GM10248 (cell line): ENCODE measurements around the gene DMRTB1.

ENCODE experiments used
- CTCF ChIA-PET: fragments of 300-600 bp; sonication (Branson Sonifier 250); formaldehyde crosslinking; extraction: SDS; loops from one replicate; lab custom pipeline; 2021; ENCODE audit warnings: antibody characterized with exemption; lab: Yijun Ruan, JAX
- POLR2A ChIA-PET: fragments of 350-650 bp; sonication (Branson Sonifier 250); formaldehyde crosslinking; extraction: SDS; loops from one replicate; lab custom pipeline; 2020; ENCODE audit warnings: antibody characterized with exemption; lab: Yijun Ruan, JAX
- DNase-seq: peaks from one replicate; pipeline ENCODE4 v3.0.0; 2012; ENCODE audit errors: extremely low spot score
- CTCF ChIP-seq: IDR thresholded peaks from 2 replicates; pipeline ENCODE4 v1.5.1; 2012; ENCODE audit warnings: mild to moderate bottlenecking, low read depth; ENCODE audit errors: extremely low read depth, missing control alignments, control extremely low read depth

Gene DMRTB1

DNA sequence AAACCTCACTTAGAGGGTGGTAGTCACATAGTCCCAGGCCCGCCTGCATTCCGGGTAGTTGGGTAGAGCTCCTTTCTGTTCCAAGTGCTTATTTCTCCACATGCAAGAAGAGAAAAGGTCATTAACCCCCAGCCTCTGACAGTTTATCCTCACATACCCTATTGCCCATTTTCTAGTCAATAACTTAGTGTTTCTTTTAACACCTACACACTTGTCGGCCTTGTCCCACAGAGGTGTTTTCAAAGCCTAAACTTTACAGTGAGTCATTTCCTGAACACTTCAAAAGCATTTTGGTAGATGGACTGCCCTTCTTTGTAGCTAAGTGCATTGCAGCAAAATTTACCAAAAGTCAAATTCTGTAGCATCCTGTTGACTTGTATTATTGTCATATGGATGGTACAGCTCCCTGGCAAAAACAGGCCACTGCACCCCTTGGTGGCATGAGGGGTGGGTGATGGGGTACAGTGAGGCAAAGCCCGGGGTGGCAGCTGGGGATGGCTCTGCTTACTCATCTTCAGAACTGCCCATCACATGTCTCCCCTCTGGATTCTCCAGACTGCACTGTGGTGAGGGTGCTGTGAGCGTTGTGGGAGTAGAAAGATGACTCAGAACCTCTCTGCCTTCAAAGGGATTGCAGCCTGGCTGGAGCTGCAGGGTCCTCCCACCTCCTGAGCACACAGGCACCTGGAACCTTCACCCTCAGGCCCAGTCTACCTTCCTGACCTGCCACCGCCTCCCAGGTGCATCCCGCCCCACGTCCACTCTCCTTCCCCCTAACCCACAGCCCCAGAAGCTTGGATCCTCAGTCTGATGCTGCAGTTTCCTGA is 45.8 kb upstream of the DMRTB1 start:
- TF ChIP-seq CTCF, result no peak
- DNase-seq, result peak; percentile 48
- ChIA-PET POLR2A (no interaction called here), CTCF (interaction anchor here (1.0 to 3.3 kb wide), 4 partner anchors 20 to 145 kb away, joined by 3 to 13 read pairs (median 8); no protein-coding TSS in a partner anchor)

DNA sequence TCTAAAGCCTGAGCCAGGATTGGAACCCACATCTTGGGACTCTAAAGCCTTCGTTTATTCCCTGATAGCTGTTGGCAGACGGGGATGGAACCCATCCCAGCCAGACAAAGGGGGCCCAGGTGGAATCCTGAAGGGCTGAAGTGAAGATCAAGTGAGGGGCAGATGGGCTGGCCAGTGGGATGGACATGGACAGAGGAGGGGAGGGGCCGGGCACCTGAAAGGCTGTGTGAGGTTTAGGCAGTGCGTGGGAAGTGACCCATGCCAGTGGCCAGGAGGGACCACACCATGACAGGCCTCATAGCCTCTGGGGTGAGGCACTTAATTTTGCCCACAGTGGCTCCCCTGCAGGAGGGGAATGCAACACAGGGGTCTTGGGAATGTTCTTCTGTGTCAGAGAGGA is 44.6 kb upstream of the DMRTB1 start:
- POLR2A ChIA-PET, result no interaction called here
- TF ChIP-seq CTCF, result no peak
- CTCF ChIA-PET, result interaction anchor here (1.1 to 3.3 kb wide), 3 partner anchors 21 to 146 kb away, joined by 3 to 13 read pairs (median 12); no protein-coding TSS in a partner anchor
- no peak for DNase-seq

- TF ChIP-seq CTCF, result no peak
- ChIA-PET CTCF (interaction anchor here (1.6 to 3.3 kb wide), 2 partner anchors 137 kb away, joined by 3 to 12 read pairs; no protein-coding TSS in a partner anchor), POLR2A (no interaction called here)
- DNase-seq, result no peak
These were observed 43.8 kb upstream of the DMRTB1 start for GRCh38 chr1:53415432-53415831.

DNA sequence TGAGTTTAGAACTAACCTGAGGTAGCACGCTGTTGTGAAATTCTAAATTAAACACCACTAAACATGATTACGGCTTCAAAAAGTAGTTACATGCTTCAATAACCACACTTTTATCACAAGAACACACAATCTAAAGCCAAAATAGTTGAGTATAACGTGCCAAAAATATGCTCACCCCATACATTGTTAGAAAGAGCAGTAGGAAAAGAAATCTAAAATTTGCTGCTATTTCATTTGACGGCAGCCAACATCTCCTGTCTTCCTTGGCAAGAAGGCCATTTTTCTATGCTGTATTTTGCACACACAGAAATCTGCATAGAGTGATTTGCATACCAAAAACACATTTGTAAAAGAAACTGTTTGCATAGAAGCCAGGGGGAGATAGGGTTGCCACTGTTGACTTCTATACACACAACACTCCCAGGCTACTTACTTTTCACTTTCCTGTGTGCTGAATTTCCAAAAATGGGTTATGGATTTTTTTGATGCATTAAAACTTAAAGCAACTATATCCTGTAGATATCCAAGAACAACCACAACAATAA is 42.9 kb upstream of the DMRTB1 start:
- ChIA-PET POLR2A (no interaction called here), CTCF (interaction anchor here (1.2 to 1.6 kb wide), 2 partner anchors 16 to 138 kb away, joined by 3 read pairs; no protein-coding TSS in a partner anchor)
- no peak for TF ChIP-seq CTCF
- DNase-seq, result no peak

GRCh38 chr1:53417074-53417511 is 42.1 kb upstream of the DMRTB1 start:
- no peak for TF ChIP-seq CTCF
- ChIA-PET POLR2A (no interaction called here), CTCF (interaction anchor here (1.2 to 1.6 kb wide), 2 partner anchors 15 to 138 kb away, joined by 3 read pairs; no protein-coding TSS in a partner anchor)
- DNase-seq, result no peak

GRCh38 chr1:53419034-53419433 is 40.2 kb upstream of the DMRTB1 start:
- DNase-seq, result no peak
- TF ChIP-seq CTCF, result no peak
- CTCF ChIA-PET, result no interaction called here
- POLR2A ChIA-PET, result no interaction called here
